Measurements from ENCODE around the gene PTGFR.

PTGFR gene

GRCh38 chr1:78492386-78492950, 1.7 kb downstream of the PTGFR start:
- no peak for TF ChIP-seq CTCF (conservative IDR thresholded peaks at IDR 0.05; ENCODE audit: low read depth, low read length)
- no peak for DNase-seq (ENCODE audit: low read depth)
- no peak overlapping the region for H3K4me3 ChIP-seq (ENCODE audit: low read length)

GRCh38 chr1:78493451-78493850, 2.7 kb downstream of the PTGFR start:
- no peak overlapping the region for H3K4me3 ChIP-seq (ENCODE audit: low read length)
- DNase-seq (ENCODE audit: low read depth), result no peak
- no peak for TF ChIP-seq CTCF (conservative IDR thresholded peaks at IDR 0.05; ENCODE audit: low read depth, low read length)

GRCh38 chr1:78497201-78497600, 6.4 kb downstream of the PTGFR start:
- DNase-seq (ENCODE audit: low read depth), result no peak
- no peak overlapping the region for H3K4me3 ChIP-seq (ENCODE audit: low read length)
- TF ChIP-seq CTCF (conservative IDR thresholded peaks at IDR 0.05; ENCODE audit: low read depth, low read length), result no peak

GRCh38 chr1:78500529-78500928, 9.8 kb downstream of the PTGFR start:
- no peak for DNase-seq (ENCODE audit: low read depth)
- no peak for TF ChIP-seq CTCF (conservative IDR thresholded peaks at IDR 0.05; ENCODE audit: low read depth, low read length)

GRCh38 chr1:78501203-78501602, 10.4 kb downstream of the PTGFR start:
- DNase-seq (ENCODE audit: low read depth), result no peak
- no peak overlapping the region for H3K4me3 ChIP-seq (ENCODE audit: low read length)
- no peak for TF ChIP-seq CTCF (conservative IDR thresholded peaks at IDR 0.05; ENCODE audit: low read depth, low read length)

More at GRCh38 chr1:78500529-78500928, 9.8 kb downstream of the PTGFR start:
- no peak overlapping the region for H3K4me3 ChIP-seq (ENCODE audit: low read length)

GRCh38 chr1:78511334-78511733, 20.6 kb downstream of the PTGFR start:
- no peak for DNase-seq (ENCODE audit: low read depth)
- no peak for TF ChIP-seq CTCF (conservative IDR thresholded peaks at IDR 0.05; ENCODE audit: low read depth, low read length)
- H3K4me3 ChIP-seq (ENCODE audit: low read length), result no peak overlapping the region

GRCh38 chr1:78516716-78517115, 25.9 kb downstream of the PTGFR start:
- no peak for TF ChIP-seq CTCF (conservative IDR thresholded peaks at IDR 0.05; ENCODE audit: low read depth, low read length)
- DNase-seq (ENCODE audit: low read depth), result no peak
- H3K4me3 ChIP-seq (ENCODE audit: low read length), result no peak overlapping the region
